OCI-LY3 (cell line): ENCODE results near the gene SP140.

Experiments
- EZH2phosphoT487 ChIP-seq: fragments of 200-600 bp; shearing (Covaris generic); IDR thresholded peaks from 2 replicates; pipeline ENCODE4 v1.6.1; 2018; ENCODE audit warnings: antibody characterized with exemption, mixed run types, low read depth
- TF ChIP-seq, protein P1 (sequence below): fragments of 200-600, 300-600 bp; sonication (generic); IDR thresholded peaks from 2 replicates; pipeline ENCODE4 v1.5.1; 2014; ENCODE audit warnings: antibody characterized with exemption, low read length, low read depth

- TF ChIP-seq EZH2phosphoT487, result no peak
- TF ChIP-seq, protein P1, sequence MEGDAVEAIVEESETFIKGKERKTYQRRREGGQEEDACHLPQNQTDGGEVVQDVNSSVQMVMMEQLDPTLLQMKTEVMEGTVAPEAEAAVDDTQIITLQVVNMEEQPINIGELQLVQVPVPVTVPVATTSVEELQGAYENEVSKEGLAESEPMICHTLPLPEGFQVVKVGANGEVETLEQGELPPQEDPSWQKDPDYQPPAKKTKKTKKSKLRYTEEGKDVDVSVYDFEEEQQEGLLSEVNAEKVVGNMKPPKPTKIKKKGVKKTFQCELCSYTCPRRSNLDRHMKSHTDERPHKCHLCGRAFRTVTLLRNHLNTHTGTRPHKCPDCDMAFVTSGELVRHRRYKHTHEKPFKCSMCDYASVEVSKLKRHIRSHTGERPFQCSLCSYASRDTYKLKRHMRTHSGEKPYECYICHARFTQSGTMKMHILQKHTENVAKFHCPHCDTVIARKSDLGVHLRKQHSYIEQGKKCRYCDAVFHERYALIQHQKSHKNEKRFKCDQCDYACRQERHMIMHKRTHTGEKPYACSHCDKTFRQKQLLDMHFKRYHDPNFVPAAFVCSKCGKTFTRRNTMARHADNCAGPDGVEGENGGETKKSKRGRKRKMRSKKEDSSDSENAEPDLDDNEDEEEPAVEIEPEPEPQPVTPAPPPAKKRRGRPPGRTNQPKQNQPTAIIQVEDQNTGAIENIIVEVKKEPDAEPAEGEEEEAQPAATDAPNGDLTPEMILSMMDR, result no peak
These were observed 118.2 kb downstream of the SP140 start for GRCh38 chr2:230343747-230344146.
